ENCODE results near the gene SH3D19.

Gene SH3D19

GRCh38 chr4:151167561-151167960 lies 157.8 kb downstream of the SH3D19 start:
- H3K4me1 ChIP-seq (ENCODE audit: control insufficient read depth in 1 of 2, insufficient read depth in 2 of 2, low read length in 2 of 2), result no peaks in the 10 kb centered on the region
- no peak overlapping the region for H3K23ac ChIP-seq (ENCODE audit: low read length)
- no peak overlapping the region for H2BK120ac ChIP-seq (ENCODE audit: insufficient read depth, low read length, poor library complexity)
- H2AFZ ChIP-seq (ENCODE audit: insufficient read depth, low read length, poor library complexity), result no peak overlapping the region
- no peaks in the 10 kb centered on the region for H3K9me3 ChIP-seq (ENCODE audit: insufficient read depth, low read depth, low read length)
- no peaks in the 10 kb centered on the region for H3K27me3 ChIP-seq (ENCODE audit: insufficient read depth, low read length)
- H3K18ac ChIP-seq (ENCODE audit: low read length), result no peak overlapping the region
- DNase-seq, result no peak
- H3K79me2 ChIP-seq (ENCODE audit: control insufficient read depth, insufficient read depth, low read length, poor library complexity), result no peaks in the 10 kb centered on the region
- no peak overlapping the region for H3K4me3 ChIP-seq (ENCODE audit: low read depth, low read length)
- H4K12ac ChIP-seq (ENCODE audit: low read depth, low read length), result no peak overlapping the region
- H3K4me2 ChIP-seq (ENCODE audit: low read length), result no peak overlapping the region
- H2BK12ac ChIP-seq (ENCODE audit: low read length), result no peak overlapping the region
- no peak overlapping the region for H3K14ac ChIP-seq (ENCODE audit: low read length)
- H3K9ac ChIP-seq (ENCODE audit: low read length), result no peak overlapping the region
- no peak overlapping the region for H4K91ac ChIP-seq (ENCODE audit: low read depth, low read length)
- peaks cover 5 to 7% of the 10 kb centered on the region in 2 experiments for H3K36me3 ChIP-seq (ENCODE audit: control insufficient read depth in 1 of 2, insufficient read depth in 2 of 2, low read length in 2 of 2)
- H2BK5ac ChIP-seq (ENCODE audit: low read depth, low read length, poor library complexity), result no peak overlapping the region
- no peaks in the 10 kb centered on the region for H3K79me1 ChIP-seq (ENCODE audit: low read length)
- no peak overlapping the region for H4K8ac ChIP-seq (ENCODE audit: low read depth, low read length)
- no peak overlapping the region for H2AK5ac ChIP-seq (ENCODE audit: low read length)
- WGBS (ENCODE audit: extremely low coverage, insufficient coverage, insufficient read length), result no CpG with 5 or more reads among the region's 24 CpGs
- H3K4ac ChIP-seq (ENCODE audit: low read depth, low read length), result no peak overlapping the region
- no peak overlapping the region for H3K27ac ChIP-seq (ENCODE audit: low read depth, low read length)

- H3K9me3 ChIP-seq (ENCODE audit: insufficient read depth, low read depth, low read length), result no peaks in the 10 kb centered on the region
- H3K18ac ChIP-seq (ENCODE audit: low read length), result no peak overlapping the region
- no CpG with 5 or more reads among the region's 4 CpGs for WGBS (ENCODE audit: extremely low coverage, insufficient coverage, insufficient read length)
- H3K27ac ChIP-seq (ENCODE audit: low read depth, low read length), result no peak overlapping the region
- no peak overlapping the region for H2BK12ac ChIP-seq (ENCODE audit: low read length)
- no peak overlapping the region for H4K91ac ChIP-seq (ENCODE audit: low read depth, low read length)
- DNase-seq, result no peak
- no peak overlapping the region for H2AFZ ChIP-seq (ENCODE audit: insufficient read depth, low read length, poor library complexity)
- no peaks in the 10 kb centered on the region for H3K4me1 ChIP-seq (ENCODE audit: control insufficient read depth in 1 of 2, insufficient read depth in 2 of 2, low read length in 2 of 2)
- no peak overlapping the region for H3K23ac ChIP-seq (ENCODE audit: low read length)
- H4K8ac ChIP-seq (ENCODE audit: low read depth, low read length), result no peak overlapping the region
- no peak overlapping the region for H2AK5ac ChIP-seq (ENCODE audit: low read length)
- no peak overlapping the region for H3K4me2 ChIP-seq (ENCODE audit: low read length)
- no peak overlapping the region for H3K4ac ChIP-seq (ENCODE audit: low read depth, low read length)
- no peaks in the 10 kb centered on the region for H3K27me3 ChIP-seq (ENCODE audit: insufficient read depth, low read length)
- peaks cover 6 to 8% of the 10 kb centered on the region in 2 experiments for H3K36me3 ChIP-seq (ENCODE audit: control insufficient read depth in 1 of 2, insufficient read depth in 2 of 2, low read length in 2 of 2)
- H3K4me3 ChIP-seq (ENCODE audit: low read depth, low read length), result no peak overlapping the region
- no peak overlapping the region for H2BK5ac ChIP-seq (ENCODE audit: low read depth, low read length, poor library complexity)
- no peak overlapping the region for H3K9ac ChIP-seq (ENCODE audit: low read length)
- no peak overlapping the region for H4K12ac ChIP-seq (ENCODE audit: low read depth, low read length)
- H3K79me1 ChIP-seq (ENCODE audit: low read length), result no peaks in the 10 kb centered on the region
- no peaks in the 10 kb centered on the region for H3K79me2 ChIP-seq (ENCODE audit: control insufficient read depth, insufficient read depth, low read length, poor library complexity)
- H3K14ac ChIP-seq (ENCODE audit: low read length), result no peak overlapping the region
- no peak overlapping the region for H2BK120ac ChIP-seq (ENCODE audit: insufficient read depth, low read length, poor library complexity)
Observed at GRCh38 chr4:151166636-151167035, 158.8 kb downstream of the SH3D19 start.

- no peaks in the 10 kb centered on the region for H3K27me3 ChIP-seq (ENCODE audit: insufficient read depth, low read length)
- no peak overlapping the region for H3K14ac ChIP-seq (ENCODE audit: low read length)
- no peak overlapping the region for H4K8ac ChIP-seq (ENCODE audit: low read depth, low read length)
- H2BK12ac ChIP-seq (ENCODE audit: low read length), result no peak overlapping the region
- no peak overlapping the region for H2AK5ac ChIP-seq (ENCODE audit: low read length)
- no peak overlapping the region for H3K23ac ChIP-seq (ENCODE audit: low read length)
- WGBS (ENCODE audit: extremely low coverage, insufficient coverage, insufficient read length), result no CpG with 5 or more reads among the region's 10 CpGs
- H3K79me2 ChIP-seq (ENCODE audit: control insufficient read depth, insufficient read depth, low read length, poor library complexity), result no peaks in the 10 kb centered on the region
- no peak overlapping the region for H2BK120ac ChIP-seq (ENCODE audit: insufficient read depth, low read length, poor library complexity)
- H3K4me1 ChIP-seq (ENCODE audit: control insufficient read depth in 1 of 2, insufficient read depth in 2 of 2, low read length in 2 of 2), result no peaks in the 10 kb centered on the region
- H4K12ac ChIP-seq (ENCODE audit: low read depth, low read length), result no peak overlapping the region
- peaks cover 6 to 8% of the 10 kb centered on the region in 2 experiments for H3K36me3 ChIP-seq (ENCODE audit: control insufficient read depth in 1 of 2, insufficient read depth in 2 of 2, low read length in 2 of 2)
- H3K9ac ChIP-seq (ENCODE audit: low read length), result no peak overlapping the region
- H3K18ac ChIP-seq (ENCODE audit: low read length), result no peak overlapping the region
- H2BK5ac ChIP-seq (ENCODE audit: low read depth, low read length, poor library complexity), result no peak overlapping the region
- H3K4ac ChIP-seq (ENCODE audit: low read depth, low read length), result no peak overlapping the region
- no peak overlapping the region for H4K91ac ChIP-seq (ENCODE audit: low read depth, low read length)
- no peak overlapping the region for H3K27ac ChIP-seq (ENCODE audit: low read depth, low read length)
- no peak overlapping the region for H3K4me3 ChIP-seq (ENCODE audit: low read depth, low read length)
- H3K9me3 ChIP-seq (ENCODE audit: insufficient read depth, low read depth, low read length), result no peaks in the 10 kb centered on the region
- no peak overlapping the region for H2AFZ ChIP-seq (ENCODE audit: insufficient read depth, low read length, poor library complexity)
- no peak overlapping the region for H3K4me2 ChIP-seq (ENCODE audit: low read length)
- DNase-seq, result no peak
- no peaks in the 10 kb centered on the region for H3K79me1 ChIP-seq (ENCODE audit: low read length)
Observed at GRCh38 chr4:151165205-151166000, 160.0 kb downstream of the SH3D19 start.

- no peaks in the 10 kb centered on the region for H3K79me1 ChIP-seq (ENCODE audit: low read length)
- no peak overlapping the region for H2BK120ac ChIP-seq (ENCODE audit: insufficient read depth, low read length, poor library complexity)
- no peak overlapping the region for H3K9ac ChIP-seq (ENCODE audit: low read length)
- no peak overlapping the region for H3K23ac ChIP-seq (ENCODE audit: low read length)
- H3K14ac ChIP-seq (ENCODE audit: low read length), result no peak overlapping the region
- no peak overlapping the region for H3K4ac ChIP-seq (ENCODE audit: low read depth, low read length)
- H2AK5ac ChIP-seq (ENCODE audit: low read length), result no peak overlapping the region
- no peak overlapping the region for H2BK12ac ChIP-seq (ENCODE audit: low read length)
- H2BK5ac ChIP-seq (ENCODE audit: low read depth, low read length, poor library complexity), result no peak overlapping the region
- no CpG with 5 or more reads among the region's 1 CpG for WGBS (ENCODE audit: extremely low coverage, insufficient coverage, insufficient read length)
- no peaks in the 10 kb centered on the region for H3K9me3 ChIP-seq (ENCODE audit: insufficient read depth, low read depth, low read length)
- DNase-seq, result no peak
- no peaks in the 10 kb centered on the region for H3K4me1 ChIP-seq (ENCODE audit: control insufficient read depth in 1 of 2, insufficient read depth in 2 of 2, low read length in 2 of 2)
- no peak overlapping the region for H4K12ac ChIP-seq (ENCODE audit: low read depth, low read length)
- no peaks in the 10 kb centered on the region for H3K79me2 ChIP-seq (ENCODE audit: control insufficient read depth, insufficient read depth, low read length, poor library complexity)
- H4K91ac ChIP-seq (ENCODE audit: low read depth, low read length), result no peak overlapping the region
- peaks cover 6 to 8% of the 10 kb centered on the region in 2 experiments for H3K36me3 ChIP-seq (ENCODE audit: control insufficient read depth in 1 of 2, insufficient read depth in 2 of 2, low read length in 2 of 2)
- H3K27me3 ChIP-seq (ENCODE audit: insufficient read depth, low read length), result no peaks in the 10 kb centered on the region
- H3K27ac ChIP-seq (ENCODE audit: low read depth, low read length), result no peak overlapping the region
- H3K4me3 ChIP-seq (ENCODE audit: low read depth, low read length), result no peak overlapping the region
- no peak overlapping the region for H4K8ac ChIP-seq (ENCODE audit: low read depth, low read length)
- H2AFZ ChIP-seq (ENCODE audit: insufficient read depth, low read length, poor library complexity), result no peak overlapping the region
- H3K18ac ChIP-seq (ENCODE audit: low read length), result no peak overlapping the region
- no peak overlapping the region for H3K4me2 ChIP-seq (ENCODE audit: low read length)
Observed at GRCh38 chr4:151163855-151164254, 161.6 kb downstream of the SH3D19 start.

All from trophoblast cell (in vitro differentiated cells and primary cell).